Right ventricle myocardium inferior (tissue), 1 donor: ENCODE measurements around the gene CFAP45. TPM values are rescaled to one million over a fixed set of nuclear protein-coding genes. Genes with fewer than 3 reads are reported as not detected.
A peak's percentile ranks its signal among the peaks of the same experiment; 100 is the strongest.

Experiments used
- ATAC-seq: fragments of 200-7000 bp; cut with Tn5 transposase; one replicate; pipeline ENCODE4 v1.9.1; 2020; ENCODE audit warnings: mild to moderate bottlenecking, moderate library complexity
- DNase-seq: peaks from one replicate; pipeline ENCODE4 v3.0.0; 2021; ENCODE audit errors: missing footprints
- intact Hi-C: fragments of 100-400 bp; cut with DNase I; formaldehyde crosslinking; loops from one replicate; pipeline ENCODE4 v1.11.0; 2022
- total RNA-seq: library from RNA; stranded (reverse); fragmentation: NEBNext Ultra II Directional; extraction: Animal tissue kit (Norgen Biotek cat#: 25700); gene quantifications from one replicate; pipeline ENCODE4 v1.2.1, GENCODE V29; 2021
- donor health status: DM: no; HTN: yes; CAD: no; lungs with severe emphysema.

CFAP45 gene
- total RNA-seq, 1 donor from 2014 or later = 1.0 TPM

DNA sequence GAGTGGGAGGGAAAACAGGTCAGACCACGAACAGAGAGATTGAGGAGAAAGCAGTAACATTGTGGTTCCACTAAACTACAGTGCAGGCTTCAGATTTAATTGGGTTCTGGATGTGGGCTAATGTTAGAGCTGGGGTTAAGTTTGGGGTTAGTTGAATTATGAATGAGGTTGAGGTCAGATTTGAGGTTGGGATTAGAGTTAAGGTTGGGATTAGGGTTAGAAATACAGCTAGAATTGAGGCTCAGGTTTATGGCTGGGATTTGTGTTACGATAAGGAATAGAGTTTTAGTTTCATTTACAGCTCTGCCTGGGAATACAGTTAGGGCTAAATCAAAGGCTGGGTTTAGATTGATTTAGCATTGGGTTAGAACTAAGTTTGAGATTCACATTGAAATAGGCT, 35.7 kb downstream of the CFAP45 start:
- ATAC-seq (no peak), DNase-seq (no peak)
- intact Hi-C loops = no loop called here

DNA sequence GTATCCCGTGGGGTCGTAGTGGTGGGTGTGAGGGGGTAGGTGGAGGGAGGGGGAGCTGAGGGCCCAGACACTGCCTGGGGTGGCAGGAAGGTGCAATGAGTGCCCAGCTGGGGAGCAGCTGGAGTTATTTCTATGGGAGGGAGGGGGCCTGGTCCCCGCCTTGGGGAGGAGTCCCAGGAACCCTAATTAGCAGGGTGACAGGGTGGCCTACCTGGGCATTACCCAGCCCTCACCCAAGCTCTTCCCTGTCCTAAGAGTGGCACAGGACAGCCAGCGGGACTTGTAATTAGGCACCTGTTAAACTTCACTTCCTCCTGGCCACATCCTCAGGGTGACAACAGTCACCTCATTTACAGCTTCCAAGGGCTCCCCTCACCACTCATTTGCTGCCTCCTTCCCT, 37.4 kb downstream of the CFAP45 start, which contains the start of gene VSIG8:
TSS of gene VSIG8 (minus strand) at position 101 of the 400 bp plus-strand sequence. CDS start 136 bp downstream, outside the sequence.
- intact Hi-C loops = no loop called here
- DNase-seq (no peak), ATAC-seq (no peak)

DNA sequence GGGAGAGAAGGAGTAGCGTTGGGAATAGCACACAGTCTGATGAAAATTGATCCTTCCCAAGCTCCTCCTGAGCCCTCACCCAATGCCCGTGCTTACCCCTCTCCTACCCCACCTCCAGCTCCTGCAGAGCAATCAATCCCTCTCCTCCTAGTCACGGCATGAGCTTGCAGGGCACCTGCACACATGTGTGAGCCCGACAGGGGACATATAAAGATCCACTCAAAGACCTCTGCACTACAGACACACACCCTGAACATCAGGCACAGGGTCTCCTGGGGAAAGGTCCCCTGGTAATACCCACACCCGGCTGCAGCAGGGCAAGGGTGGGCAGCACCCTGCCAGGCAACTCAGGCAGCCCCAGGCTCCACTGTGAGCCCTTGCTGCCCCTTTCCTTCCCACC, 37.9 kb downstream of the CFAP45 start:
- intact Hi-C loops = no loop called here

DNA sequence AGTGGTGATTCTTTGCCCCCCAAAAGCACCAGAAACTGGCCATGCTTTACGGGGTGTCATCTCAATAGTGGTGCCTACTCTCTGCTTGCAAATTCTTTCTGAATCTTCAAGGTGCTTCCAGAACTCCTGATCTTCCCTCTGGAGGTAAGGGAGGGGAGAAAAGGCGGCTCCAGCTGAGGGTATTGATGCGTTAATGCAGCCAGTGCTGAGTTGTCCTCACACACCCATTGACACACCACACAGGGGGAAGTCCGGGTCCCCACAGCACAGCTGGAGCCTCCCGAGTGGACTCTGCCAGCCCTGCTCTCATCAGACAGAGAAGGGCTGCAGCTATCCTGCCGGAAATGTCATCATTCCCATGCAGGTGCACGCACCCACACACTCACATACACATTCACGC, 38.7 kb downstream of the CFAP45 start:
- ATAC-seq = no peak
- DNase-seq = no peak
- intact Hi-C loops = no loop called here

More for the DNA sequence above, 37.9 kb downstream of the CFAP45 start:
- ATAC-seq (no peak), DNase-seq (no peak)

DNA sequence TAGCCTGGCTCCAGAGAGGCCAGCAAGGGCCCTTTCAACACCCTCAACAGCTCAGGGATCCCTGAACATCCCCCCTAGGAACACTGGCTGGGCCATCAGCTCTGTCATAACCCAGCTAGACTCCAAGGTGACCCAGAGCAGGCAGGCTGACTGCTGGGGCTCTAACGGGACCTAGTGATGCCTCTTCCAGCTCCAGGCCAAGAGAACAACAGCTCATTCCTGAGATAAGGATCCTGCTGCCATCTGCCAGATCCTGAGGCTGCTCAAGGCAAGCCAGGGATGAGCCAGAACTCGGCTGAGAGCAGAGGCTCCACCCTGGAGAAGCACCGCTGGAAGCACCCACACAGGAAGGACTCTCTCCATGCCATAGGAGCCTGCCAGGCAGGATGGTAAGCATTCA, 39.5 kb downstream of the CFAP45 start:
- ATAC-seq (no peak), DNase-seq (no peak)
- intact Hi-C loops = no loop called here

DNA sequence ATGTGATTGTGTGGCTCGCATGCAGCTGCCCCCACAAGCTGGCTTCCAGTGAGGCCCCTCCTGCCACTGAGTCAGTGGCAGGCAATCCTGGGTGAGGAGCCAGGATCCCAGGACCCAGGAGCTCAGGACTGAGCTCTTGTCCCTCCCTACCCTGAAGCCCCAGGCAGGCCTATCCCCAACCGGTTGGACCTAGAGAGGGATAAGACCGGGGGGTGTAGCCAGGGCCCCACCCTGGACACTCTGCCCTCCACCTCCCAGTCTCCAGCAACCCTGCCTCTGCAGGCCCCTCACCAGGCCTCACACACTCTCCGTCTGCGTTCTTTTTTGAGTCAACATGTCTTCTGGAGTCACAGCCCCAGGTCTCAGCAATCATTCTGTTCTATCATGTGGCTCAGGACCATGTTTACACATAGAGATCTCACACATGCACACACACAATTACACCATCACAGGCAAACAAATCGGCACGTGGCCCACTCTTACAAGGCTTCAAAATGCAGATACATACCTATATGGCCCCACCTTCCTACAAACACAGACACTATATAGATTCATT, 40.1 kb downstream of the CFAP45 start:
- intact Hi-C loops = no loop called here
- ATAC-seq (no peak), DNase-seq (no peak)

DNA sequence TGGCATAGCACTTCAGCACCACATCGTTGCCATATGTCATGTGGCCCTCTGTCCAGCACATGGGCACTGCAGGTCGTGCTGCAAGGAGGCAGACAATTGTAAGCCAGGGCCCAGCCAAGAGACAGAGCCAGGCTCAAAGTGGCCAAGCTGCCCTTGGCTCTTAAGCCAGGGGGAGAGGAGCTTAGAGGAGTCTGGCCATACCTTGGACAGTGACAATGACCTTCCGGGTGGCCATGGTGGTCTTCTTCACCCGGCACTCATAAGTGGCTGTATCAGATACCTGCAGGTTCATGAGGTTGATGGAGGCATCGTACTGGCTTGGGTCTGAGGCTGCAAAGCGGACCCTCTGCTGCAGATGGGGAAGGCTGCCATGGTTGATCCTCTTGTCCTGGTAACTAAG, 42.1 kb downstream of the CFAP45 start:
- DNase-seq = no peak
- no peak for ATAC-seq
- intact Hi-C loops = no loop called here

DNA sequence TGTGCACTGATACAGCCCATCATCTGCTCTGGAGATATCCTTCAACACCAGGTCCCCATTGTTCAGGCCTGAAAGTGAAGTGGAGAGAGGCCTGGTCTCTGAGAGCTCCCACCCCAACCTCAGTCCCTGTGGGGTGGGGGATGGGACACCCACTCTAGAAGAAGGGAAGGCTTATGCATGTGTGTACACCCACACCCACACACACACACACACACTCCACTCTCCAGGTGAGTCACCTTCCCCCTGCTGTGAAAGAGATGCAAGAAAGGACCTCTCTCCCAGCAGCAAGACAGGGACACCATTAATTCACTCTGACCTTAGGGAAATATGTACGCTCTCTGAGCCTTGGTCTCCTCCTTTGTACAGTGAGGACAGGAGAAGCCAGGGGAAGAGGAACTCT, 43.4 kb downstream of the CFAP45 start:
- no peak for ATAC-seq
- DNase-seq = no peak
- intact Hi-C loops = no loop called here

DNA sequence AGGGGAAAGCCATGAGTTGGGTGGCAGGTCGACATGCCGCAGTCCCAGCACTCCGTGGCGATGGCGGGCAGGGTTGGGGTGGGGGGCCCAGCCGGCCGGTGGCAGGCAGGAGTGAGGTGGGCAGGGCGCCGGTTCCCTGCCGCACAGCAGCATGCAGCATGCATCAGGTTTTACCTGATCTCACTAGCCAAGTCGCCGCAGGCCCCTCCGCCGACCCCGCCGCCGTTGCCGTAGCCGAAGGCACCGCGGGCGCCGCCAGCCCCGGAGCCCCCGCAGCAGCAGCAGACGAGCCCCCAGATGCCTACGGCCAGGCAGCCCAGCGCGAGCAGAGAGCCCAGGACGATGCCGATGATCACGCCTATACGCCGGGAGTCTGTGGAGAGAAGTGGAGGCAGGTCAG, 44.3 kb downstream of the CFAP45 start:
- intact Hi-C loops = loop anchor here (2.0 kb wide), 3 partner anchors 35 to 75 kb away; partner anchors contain the start of genes DUSP23 and TAGLN2
- no peak for DNase-seq
- ATAC-seq = no peak

DNA sequence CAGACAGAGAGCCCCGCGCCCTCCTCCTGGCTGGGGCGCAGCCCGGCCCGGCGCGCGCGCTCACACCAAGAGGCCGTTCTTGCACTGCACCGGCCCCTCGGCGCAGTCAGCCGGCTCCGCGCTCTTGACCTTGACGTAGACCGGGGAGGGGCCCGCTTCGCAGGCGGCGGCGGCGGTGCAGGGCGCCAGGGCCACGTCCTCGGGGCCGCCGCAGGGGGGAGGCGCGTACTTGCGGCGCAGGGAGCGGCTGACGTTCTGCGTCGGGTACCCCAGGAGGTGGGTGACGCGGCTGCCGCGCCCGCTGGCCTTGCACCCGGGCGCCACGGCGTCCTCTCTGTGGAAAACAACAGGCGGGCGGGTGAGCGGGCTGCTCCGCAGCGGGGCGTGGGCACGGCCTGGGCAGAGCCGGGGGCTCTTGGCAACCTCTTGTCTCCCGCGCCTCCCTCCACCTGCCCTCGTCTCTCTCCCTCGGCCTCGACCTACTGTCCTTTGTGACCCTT, 45.2 kb downstream of the CFAP45 start:
- intact Hi-C loops = loop anchor here (2.0 kb wide), 3 partner anchors 36 to 74 kb away; partner anchors contain the start of genes DUSP23 and TAGLN2
- peak; percentile 98 for ATAC-seq
- peak; percentile 94 for DNase-seq

DNA sequence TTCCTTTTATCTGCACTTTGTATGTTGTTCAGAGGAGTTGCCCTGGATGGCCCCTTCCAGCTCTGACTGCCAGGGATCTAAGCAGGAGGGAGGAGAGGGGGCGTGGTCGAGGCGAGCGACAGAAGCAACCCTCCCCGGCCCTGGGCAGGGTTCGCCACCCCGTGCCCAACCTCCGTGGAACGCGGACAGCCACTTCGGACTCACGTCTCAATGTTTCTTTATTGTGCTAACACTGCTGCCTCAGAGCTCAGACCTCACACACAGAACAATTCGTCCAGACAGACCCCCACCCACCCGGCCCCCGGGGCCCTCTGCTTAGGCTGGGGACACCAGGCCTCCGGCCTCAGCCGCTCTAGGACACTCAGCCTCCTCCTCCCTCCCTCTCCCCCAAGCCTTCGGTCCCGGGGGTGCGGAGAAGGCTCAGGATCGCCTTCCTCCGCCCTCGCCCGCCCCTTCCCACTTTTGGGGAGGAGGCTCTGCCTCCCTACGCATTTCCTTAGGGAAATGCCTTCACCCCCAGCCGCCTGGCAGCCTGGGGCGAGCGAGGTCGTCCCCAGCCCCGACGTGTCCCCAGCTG, 45.8 kb downstream of the CFAP45 start:
- peak; percentile 91 for DNase-seq
- ATAC-seq = peak; percentile 89
- intact Hi-C loops = loop anchor here (2.0 kb wide), 3 partner anchors 37 to 73 kb away; partner anchors contain the start of genes DUSP23 and TAGLN2

DNA sequence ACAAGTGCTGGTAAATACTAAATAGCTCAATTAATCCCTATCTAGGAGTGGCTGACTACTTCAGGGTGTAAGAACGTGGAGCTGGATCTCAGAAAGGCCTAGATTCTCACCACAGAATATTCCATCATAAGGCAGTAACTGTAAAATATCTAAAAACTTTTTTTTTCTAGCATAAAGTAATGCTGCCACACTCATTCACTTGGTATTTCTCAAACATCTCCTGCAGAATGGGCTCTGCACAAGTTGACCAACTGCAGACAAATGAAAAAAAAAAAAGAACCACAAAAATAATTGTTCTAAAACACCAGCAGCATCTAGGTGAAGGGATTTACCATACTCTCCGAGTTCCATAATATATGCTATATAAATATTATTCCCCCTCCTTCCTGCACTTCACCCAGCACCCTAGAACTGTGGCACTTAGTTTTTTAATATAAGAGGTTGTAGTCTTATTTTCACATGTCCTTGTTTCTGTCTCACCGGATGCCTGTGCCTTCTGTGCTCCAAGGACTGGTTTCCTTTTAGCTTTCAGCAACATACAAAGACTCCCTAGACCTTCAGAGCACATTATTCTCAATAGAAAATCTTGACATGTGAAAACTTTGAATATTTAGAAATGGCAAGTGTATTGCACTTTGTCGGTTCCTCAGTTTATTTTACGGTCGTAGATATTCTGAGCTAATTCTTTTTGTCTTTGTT, 46.4 kb downstream of the CFAP45 start:
- intact Hi-C loops = loop anchor here (2.0 kb wide), 3 partner anchors 37 to 73 kb away; partner anchors contain the start of genes DUSP23 and TAGLN2
- DNase-seq (no peak), ATAC-seq (no peak)

DNA sequence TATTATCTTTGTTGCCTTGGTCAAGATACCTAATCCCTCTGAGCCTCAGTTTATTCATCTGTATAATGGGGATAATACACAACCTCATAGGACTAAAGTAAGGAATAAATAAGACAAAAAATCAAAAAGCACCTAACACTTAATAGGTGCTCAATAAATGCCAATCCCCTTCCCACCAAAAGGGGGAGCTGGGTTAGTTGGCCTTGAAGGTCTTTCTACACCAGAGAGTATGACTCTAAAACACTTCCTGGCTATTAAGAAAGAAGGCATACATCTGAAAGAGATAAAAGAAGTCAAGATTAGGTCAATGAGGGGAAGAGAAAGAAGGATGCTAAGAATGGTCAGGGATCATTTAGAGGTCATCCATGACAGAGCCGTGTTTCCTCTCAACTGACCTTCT, 48.6 kb downstream of the CFAP45 start:
- intact Hi-C loops = no loop called here

DNA sequence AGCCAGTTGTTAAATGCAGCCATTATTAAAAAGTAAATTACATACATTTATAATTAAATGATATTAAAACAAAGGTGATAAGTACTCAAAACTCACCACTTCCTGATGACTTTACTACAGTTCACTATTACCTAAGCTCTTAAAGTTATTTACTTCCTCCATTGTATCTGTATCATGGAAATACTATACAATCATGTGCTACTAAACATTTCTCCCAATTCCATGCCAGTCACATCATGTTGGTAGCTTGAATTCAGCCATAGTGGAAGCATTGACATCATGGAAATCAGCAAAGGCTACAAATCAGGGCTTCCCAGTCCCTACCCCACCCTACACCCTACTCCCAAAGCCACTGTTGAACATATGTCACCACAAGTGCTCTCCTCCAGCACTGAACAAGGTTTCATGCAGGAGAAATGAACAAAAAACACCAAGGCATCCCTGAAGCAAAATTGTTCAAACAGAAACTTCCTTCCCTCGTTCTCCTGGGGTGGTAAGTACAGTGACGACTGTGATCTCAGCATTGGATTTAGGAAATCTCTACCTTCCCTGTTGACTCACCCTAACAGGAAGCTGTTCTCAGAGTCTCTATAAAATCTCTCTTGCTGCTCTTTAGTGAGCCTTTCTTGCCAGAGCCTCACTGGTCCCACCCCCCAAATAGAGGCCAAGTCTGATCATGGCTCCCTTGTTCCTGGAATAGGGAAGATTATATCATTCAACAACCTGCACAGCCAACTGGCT, 50.2 kb downstream of the CFAP45 start:
- intact Hi-C loops = no loop called here
- no peak for DNase-seq
- ATAC-seq = no peak

More for the DNA sequence above, 48.6 kb downstream of the CFAP45 start:
- DNase-seq = no peak
- ATAC-seq = no peak

DNA sequence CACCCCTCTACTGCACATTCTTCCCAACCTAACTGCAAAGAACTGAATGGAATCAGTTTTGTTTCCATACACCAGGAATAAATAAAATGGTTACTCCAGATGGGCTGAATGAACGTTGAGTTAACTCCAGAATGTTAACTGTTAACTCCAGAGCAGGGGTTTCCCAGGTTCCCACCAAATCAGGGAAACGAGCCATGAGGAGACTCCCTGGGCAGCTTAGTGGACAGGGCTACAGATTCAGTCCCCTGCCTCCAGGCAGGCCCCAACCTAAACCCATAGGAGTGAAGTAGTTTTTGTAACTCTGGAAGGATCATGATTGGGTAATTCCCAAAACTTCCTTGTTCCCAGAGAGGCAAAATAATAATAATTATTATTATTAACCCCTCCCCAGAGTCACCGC, 51.6 kb downstream of the CFAP45 start:
- intact Hi-C loops = no loop called here
- DNase-seq (no peak), ATAC-seq (no peak)

DNA sequence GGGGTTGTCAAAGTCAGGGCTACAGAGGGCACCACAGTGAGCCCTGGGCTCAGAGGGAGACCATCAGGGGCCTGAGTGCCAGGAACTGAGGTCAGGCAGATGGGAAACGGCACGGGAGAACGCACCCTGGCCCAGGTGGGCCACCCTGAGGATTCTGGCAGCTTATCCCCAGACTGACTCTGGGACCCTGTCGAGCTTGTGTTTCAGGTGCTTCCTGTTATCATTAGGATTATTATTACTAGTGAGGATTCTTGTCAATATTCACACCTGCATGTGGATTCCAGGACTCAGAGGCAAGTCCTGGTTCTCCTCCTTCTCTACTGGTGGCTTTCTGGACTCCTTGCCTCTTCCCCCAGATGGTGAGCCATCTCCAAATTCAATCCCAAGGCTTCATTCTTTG, 52.7 kb downstream of the CFAP45 start:
- intact Hi-C loops = no loop called here
- DNase-seq (no peak), ATAC-seq (no peak)

DNA sequence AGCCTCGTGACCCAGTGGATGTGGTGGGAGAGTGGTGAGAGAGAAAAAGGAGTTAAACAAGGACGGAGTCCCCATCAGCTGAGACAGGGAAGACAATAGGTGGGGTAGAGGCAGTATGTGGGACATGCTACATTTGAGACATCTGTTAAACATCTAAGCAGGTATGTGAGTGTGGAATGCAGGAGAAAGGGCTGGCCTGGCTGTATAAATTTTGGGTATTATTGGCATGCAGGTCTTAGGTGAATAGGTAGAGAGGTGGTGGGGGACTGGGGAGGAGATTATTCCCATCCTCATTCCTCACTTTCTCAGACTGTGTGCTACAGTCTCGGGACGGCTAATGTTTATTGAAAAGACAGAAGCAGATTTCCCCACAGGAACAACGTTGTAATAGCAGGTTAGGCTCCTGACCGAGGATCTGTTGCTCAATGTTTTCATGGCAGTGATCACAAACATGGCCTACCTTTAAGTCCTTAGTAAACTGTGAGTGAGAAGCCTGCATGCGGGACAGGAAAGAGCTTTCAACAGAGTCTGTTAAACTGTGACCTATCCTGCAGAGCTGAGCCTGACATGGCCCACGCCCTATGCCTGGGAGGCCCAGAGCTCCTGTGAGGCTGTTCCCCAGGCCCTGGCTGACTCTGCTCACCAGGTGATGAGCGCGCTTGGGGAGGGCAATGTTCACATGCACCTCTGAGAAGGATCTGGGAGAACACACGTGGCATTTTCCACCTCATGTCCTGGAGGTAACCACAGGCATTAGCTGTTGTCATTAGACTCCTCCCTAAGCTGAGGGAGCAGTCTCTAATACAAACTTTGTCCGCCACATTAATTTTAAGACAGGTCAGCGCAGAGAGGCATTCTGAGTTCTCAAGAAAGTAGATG, 54.0 kb downstream of the CFAP45 start:
- DNase-seq (no peak), ATAC-seq (no peak)
- intact Hi-C loops = no loop called here

DNA sequence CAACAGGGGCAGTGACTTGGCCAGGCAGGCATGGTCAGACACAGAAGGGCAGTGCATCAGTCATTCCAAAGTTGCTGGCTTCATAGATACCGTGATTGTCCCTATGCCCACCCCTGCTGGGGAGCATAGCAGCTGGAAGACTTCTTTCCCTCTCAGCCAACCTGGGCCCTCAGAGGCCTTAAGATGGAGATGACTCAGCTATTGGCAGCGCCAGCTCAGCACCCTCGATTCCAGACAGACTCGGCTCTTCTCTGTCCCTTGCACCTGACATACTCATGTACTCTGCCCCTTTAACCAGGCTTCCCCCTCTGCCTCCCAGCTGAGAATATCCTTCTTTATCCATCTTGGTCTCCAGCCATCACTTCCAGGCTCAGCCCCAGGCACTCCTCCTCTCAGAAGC, 56.5 kb downstream of the CFAP45 start:
- intact Hi-C loops = no loop called here
- ATAC-seq (no peak), DNase-seq (no peak)
